ENCODE data around the gene USP38. TPM values are rescaled to one million over a fixed set of nuclear protein-coding genes. Genes with fewer than 3 reads are reported as not detected.

The USP38 gene
- total RNA-seq, 1 experiment from 2014 or later = 21.2 TPM

GRCh38 chr4:143215873-143216272, 31.2 kb downstream of the USP38 start:
- Histone ChIP-seq H3K9me3 (ENCODE audit: low read depth, low read length, poor library complexity, severe bottlenecking) (no peaks in the 10 kb centered on the region), H3K36me3 (ENCODE audit: insufficient read depth, low read length, poor library complexity, severe bottlenecking) (peaks cover 25% of the 10 kb centered on the region), H3K27ac (ENCODE audit: low read depth, low read length, poor library complexity, severe bottlenecking) (no peak overlapping the region), H3K4me1 (ENCODE audit: insufficient read depth, low read length, poor library complexity, severe bottlenecking) (no peaks in the 10 kb centered on the region), H3K4me3 (ENCODE audit: low read depth, low read length, poor library complexity, severe bottlenecking) (no peak overlapping the region), H3K27me3 (replicated peaks; ENCODE audit: insufficient read depth, low read depth, low read length, poor library complexity) (no peaks in the 10 kb centered on the region)
- TF ChIP-seq, protein P1, sequence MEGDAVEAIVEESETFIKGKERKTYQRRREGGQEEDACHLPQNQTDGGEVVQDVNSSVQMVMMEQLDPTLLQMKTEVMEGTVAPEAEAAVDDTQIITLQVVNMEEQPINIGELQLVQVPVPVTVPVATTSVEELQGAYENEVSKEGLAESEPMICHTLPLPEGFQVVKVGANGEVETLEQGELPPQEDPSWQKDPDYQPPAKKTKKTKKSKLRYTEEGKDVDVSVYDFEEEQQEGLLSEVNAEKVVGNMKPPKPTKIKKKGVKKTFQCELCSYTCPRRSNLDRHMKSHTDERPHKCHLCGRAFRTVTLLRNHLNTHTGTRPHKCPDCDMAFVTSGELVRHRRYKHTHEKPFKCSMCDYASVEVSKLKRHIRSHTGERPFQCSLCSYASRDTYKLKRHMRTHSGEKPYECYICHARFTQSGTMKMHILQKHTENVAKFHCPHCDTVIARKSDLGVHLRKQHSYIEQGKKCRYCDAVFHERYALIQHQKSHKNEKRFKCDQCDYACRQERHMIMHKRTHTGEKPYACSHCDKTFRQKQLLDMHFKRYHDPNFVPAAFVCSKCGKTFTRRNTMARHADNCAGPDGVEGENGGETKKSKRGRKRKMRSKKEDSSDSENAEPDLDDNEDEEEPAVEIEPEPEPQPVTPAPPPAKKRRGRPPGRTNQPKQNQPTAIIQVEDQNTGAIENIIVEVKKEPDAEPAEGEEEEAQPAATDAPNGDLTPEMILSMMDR (conservative IDR thresholded peaks at IDR 0.05; ENCODE audit: low read depth, low read length) = no peak
- no peak for TF ChIP-seq EZH2 (IDR thresholded peaks at IDR 0.05; ENCODE audit: borderline replicate concordance, low read depth, low read length, poor library complexity, severe bottlenecking)
- CTCF ChIA-PET = no interaction called here
- BruUV-seq (replicated peaks) = no TSS peak
- POLR2A ChIA-PET (ENCODE audit: low non-redundant PET) = no interaction called here
- intact Hi-C loops (cut with micrococcal nuclease; ENCODE audit: unreplicated experiment) = no loop called here
- DNase-seq (ENCODE audit: low spot score) = no peak

- DNase-seq (ENCODE audit: low spot score) = no peak
- no peaks in the 10 kb centered on the region for H3K9me3 ChIP-seq (ENCODE audit: low read depth, low read length, poor library complexity, severe bottlenecking)
- ChIA-PET POLR2A (ENCODE audit: low non-redundant PET) (no interaction called here), CTCF (interaction anchor here (0.5 kb wide), 1 partner anchor 113 kb away, joined by 3 read pairs; the partner anchor contains the start of gene GAB1)
- no peak overlapping the region for H3K4me3 ChIP-seq (ENCODE audit: low read depth, low read length, poor library complexity, severe bottlenecking)
- H3K27ac ChIP-seq (ENCODE audit: low read depth, low read length, poor library complexity, severe bottlenecking) = no peak overlapping the region
- H3K36me3 ChIP-seq (ENCODE audit: insufficient read depth, low read length, poor library complexity, severe bottlenecking) = no peaks in the 10 kb centered on the region
- H3K4me1 ChIP-seq (ENCODE audit: insufficient read depth, low read length, poor library complexity, severe bottlenecking) = no peaks in the 10 kb centered on the region
- no TSS peak for BruUV-seq (replicated peaks)
- intact Hi-C loops (cut with micrococcal nuclease; ENCODE audit: unreplicated experiment) = no loop called here
- TF ChIP-seq, protein P1 (conservative IDR thresholded peaks at IDR 0.05; ENCODE audit: low read depth, low read length) = no peak
- H3K27me3 ChIP-seq (replicated peaks; ENCODE audit: insufficient read depth, low read depth, low read length, poor library complexity) = no peaks in the 10 kb centered on the region
These were observed 39.5 kb downstream of the USP38 start for GRCh38 chr4:143224255-143224654.

GRCh38 chr4:143225167-143225566, 40.5 kb downstream of the USP38 start:
- H3K4me1 ChIP-seq (ENCODE audit: insufficient read depth, low read length, poor library complexity, severe bottlenecking) = no peaks in the 10 kb centered on the region
- no peak overlapping the region for H3K27ac ChIP-seq (ENCODE audit: low read depth, low read length, poor library complexity, severe bottlenecking)
- intact Hi-C loops (cut with micrococcal nuclease; ENCODE audit: unreplicated experiment) = no loop called here
- DNase-seq (ENCODE audit: low spot score) = no peak
- ChIA-PET POLR2A (ENCODE audit: low non-redundant PET) (no interaction called here), CTCF (no interaction called here)
- no peak for TF ChIP-seq EZH2 (IDR thresholded peaks at IDR 0.05; ENCODE audit: borderline replicate concordance, low read depth, low read length, poor library complexity, severe bottlenecking)
- TF ChIP-seq, protein P1 (conservative IDR thresholded peaks at IDR 0.05; ENCODE audit: low read depth, low read length) = no peak
- no peaks in the 10 kb centered on the region for H3K9me3 ChIP-seq (ENCODE audit: low read depth, low read length, poor library complexity, severe bottlenecking)
- H3K36me3 ChIP-seq (ENCODE audit: insufficient read depth, low read length, poor library complexity, severe bottlenecking) = no peaks in the 10 kb centered on the region
- no peaks in the 10 kb centered on the region for H3K27me3 ChIP-seq (replicated peaks; ENCODE audit: insufficient read depth, low read depth, low read length, poor library complexity)
- no peak overlapping the region for H3K4me3 ChIP-seq (ENCODE audit: low read depth, low read length, poor library complexity, severe bottlenecking)
- BruUV-seq (replicated peaks) = no TSS peak
